ENCODE measurements around the gene NEUROD1.

DNA sequence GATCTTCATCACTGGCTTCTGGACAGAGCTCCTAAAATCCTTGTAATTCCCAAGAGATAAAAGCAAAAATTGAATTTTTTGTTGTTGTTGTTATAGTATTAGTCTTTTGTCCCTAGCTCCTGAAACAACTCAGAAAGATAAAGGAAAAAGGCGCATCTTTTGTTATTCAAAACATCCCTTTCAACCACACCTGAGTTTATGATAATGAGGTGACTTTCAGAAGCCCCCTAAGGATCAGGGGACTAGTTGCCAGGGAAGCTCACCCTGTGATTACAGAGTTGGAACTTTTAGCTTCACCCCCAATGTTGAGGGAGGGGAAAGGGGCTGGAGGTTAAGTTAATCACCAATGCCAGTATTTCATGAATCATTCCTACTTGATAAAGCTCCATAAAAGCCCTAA is 13.1 kb downstream of the NEUROD1 start:
- TF ChIP-seq, protein P1, sequence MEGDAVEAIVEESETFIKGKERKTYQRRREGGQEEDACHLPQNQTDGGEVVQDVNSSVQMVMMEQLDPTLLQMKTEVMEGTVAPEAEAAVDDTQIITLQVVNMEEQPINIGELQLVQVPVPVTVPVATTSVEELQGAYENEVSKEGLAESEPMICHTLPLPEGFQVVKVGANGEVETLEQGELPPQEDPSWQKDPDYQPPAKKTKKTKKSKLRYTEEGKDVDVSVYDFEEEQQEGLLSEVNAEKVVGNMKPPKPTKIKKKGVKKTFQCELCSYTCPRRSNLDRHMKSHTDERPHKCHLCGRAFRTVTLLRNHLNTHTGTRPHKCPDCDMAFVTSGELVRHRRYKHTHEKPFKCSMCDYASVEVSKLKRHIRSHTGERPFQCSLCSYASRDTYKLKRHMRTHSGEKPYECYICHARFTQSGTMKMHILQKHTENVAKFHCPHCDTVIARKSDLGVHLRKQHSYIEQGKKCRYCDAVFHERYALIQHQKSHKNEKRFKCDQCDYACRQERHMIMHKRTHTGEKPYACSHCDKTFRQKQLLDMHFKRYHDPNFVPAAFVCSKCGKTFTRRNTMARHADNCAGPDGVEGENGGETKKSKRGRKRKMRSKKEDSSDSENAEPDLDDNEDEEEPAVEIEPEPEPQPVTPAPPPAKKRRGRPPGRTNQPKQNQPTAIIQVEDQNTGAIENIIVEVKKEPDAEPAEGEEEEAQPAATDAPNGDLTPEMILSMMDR (IDR thresholded peaks at IDR 0.05; ENCODE audit: insufficient read depth, low read length, poor library complexity, severe bottlenecking): no peak
- no peak for TF ChIP-seq EZH2phosphoT487 (conservative IDR thresholded peaks at IDR 0.05; ENCODE audit: low read length)
